Endothelial cell (in vitro differentiated cells): ENCODE measurements around the gene SLC9B1. TPM values are rescaled to one million over a fixed set of nuclear protein-coding genes. Genes with fewer than 3 reads are reported as not detected.
"Not testable (repeated sequence)": the region's sequence is repeated elsewhere in the genome, so short reads cannot be mapped to it uniquely, and the experiment has no call there.

ENCODE experiments used
- DNase-seq: peaks from one replicate; pipeline ENCODE4 v3.0.0; 2021; ENCODE audit warnings: low spot score
- H3K27ac Mint-ChIP-seq: one replicate; pipeline ENCODE4 v1.8.0; 2021; ENCODE audit warnings: mixed read lengths, inconsistent platforms; ENCODE audit not compliant: unreplicated experiment
- H3K27me3 Mint-ChIP-seq: one replicate; pipeline ENCODE4 v1.8.0; 2021; ENCODE audit warnings: mild to moderate bottlenecking, moderate library complexity, mixed read lengths, inconsistent platforms; ENCODE audit not compliant: unreplicated experiment
- H3K36me3 Mint-ChIP-seq: one replicate; pipeline ENCODE4 v1.8.0; 2021; ENCODE audit warnings: mild to moderate bottlenecking, low read depth, mixed read lengths, inconsistent platforms; ENCODE audit not compliant: unreplicated experiment
- H3K4me1 Mint-ChIP-seq: one replicate; pipeline ENCODE4 v1.8.0; 2021; ENCODE audit warnings: mild to moderate bottlenecking, mixed read lengths, inconsistent platforms; ENCODE audit not compliant: unreplicated experiment
- H3K4me3 Mint-ChIP-seq: one replicate; pipeline ENCODE4 v1.8.0; 2021; ENCODE audit warnings: mild to moderate bottlenecking, mixed read lengths, inconsistent platforms; ENCODE audit not compliant: unreplicated experiment
- H3K9me3 Mint-ChIP-seq: one replicate; pipeline ENCODE4 v1.8.0; 2021; ENCODE audit warnings: mixed read lengths, inconsistent platforms; ENCODE audit not compliant: unreplicated experiment
- total RNA-seq: library from RNA; stranded (reverse); fragmentation: NEBNext Ultra II Directional; extraction: Animal tissue kit (Norgen Biotek cat#: 25700); gene quantifications from one replicate; pipeline ENCODE4 v1.2.1, GENCODE V29; 2021; ENCODE audit not compliant: unreplicated experiment
- TF ChIP-seq, protein P1 (sequence below): fragments of 200-600 bp; sonication (generic); IDR thresholded peaks from one replicate; pipeline ENCODE4 v1.5.0; 2021; ENCODE audit warnings: antibody characterized with exemption; ENCODE audit not compliant: unreplicated experiment

Gene SLC9B1
- total RNA-seq, 1 donor from 2014 or later, result 1.6 TPM

DNA sequence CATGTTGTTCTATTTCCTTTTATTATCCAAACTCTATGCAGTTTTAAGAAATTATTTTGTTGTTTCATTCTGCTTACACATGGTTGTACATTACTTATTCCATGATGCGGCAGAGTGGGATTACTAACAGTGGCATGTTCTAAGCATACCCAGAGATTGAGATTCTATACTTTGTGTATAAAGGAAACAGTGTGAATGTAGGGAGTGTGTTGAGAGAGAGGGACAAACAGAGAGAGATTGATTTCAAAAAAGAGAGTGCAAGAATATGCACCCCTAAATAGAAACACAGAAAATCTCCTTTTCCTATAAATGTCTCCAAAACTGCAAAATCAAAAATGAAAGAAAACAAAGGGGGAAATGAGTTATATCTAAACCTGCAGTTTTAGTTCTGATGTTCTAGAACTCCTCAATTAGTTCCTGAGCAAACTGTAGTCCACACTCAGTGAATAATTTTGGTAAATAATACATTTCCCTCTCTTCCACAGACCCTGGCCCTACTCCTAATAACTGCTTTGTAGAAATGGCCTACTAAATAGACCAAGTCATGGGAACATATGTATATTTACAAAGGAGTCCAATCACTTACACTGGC, 31.0 kb downstream of the SLC9B1 start:
- H3K27me3 Mint-ChIP-seq, result peaks cover 1% of the 10 kb centered on the region
- no peaks in the 10 kb centered on the region for H3K4me1 Mint-ChIP-seq
- TF ChIP-seq, protein P1, sequence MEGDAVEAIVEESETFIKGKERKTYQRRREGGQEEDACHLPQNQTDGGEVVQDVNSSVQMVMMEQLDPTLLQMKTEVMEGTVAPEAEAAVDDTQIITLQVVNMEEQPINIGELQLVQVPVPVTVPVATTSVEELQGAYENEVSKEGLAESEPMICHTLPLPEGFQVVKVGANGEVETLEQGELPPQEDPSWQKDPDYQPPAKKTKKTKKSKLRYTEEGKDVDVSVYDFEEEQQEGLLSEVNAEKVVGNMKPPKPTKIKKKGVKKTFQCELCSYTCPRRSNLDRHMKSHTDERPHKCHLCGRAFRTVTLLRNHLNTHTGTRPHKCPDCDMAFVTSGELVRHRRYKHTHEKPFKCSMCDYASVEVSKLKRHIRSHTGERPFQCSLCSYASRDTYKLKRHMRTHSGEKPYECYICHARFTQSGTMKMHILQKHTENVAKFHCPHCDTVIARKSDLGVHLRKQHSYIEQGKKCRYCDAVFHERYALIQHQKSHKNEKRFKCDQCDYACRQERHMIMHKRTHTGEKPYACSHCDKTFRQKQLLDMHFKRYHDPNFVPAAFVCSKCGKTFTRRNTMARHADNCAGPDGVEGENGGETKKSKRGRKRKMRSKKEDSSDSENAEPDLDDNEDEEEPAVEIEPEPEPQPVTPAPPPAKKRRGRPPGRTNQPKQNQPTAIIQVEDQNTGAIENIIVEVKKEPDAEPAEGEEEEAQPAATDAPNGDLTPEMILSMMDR, result no peak
- no peak overlapping the region for H3K27ac Mint-ChIP-seq
- no peaks in the 10 kb centered on the region for H3K9me3 Mint-ChIP-seq
- no peak overlapping the region for H3K4me3 Mint-ChIP-seq
- no peak for DNase-seq
- no peaks in the 10 kb centered on the region for H3K36me3 Mint-ChIP-seq

DNA sequence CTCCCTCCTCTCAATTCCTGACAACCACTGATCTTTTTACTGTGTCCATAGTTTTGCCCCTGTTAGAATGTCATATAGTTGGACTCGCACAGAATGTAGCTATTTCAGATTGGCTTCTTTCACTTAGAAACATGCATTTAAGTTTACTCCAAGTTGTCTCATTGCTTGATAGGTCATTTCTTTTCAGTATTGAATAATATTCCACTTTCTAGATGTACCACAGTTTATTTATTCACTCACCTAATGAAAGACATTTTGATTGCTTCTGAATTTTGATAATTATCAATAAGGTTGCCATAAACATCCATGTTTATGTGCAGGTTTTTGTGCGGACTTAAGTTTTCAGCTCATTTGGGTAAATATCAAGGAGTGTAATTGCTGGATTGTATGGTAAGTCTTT, 38.5 kb downstream of the SLC9B1 start:
- no peak overlapping the region for H3K4me3 Mint-ChIP-seq
- TF ChIP-seq, protein P1, result no peak
- no peak overlapping the region for H3K27ac Mint-ChIP-seq
- H3K27me3 Mint-ChIP-seq, result no peaks in the 10 kb centered on the region
- H3K9me3 Mint-ChIP-seq, result no peaks in the 10 kb centered on the region
- H3K4me1 Mint-ChIP-seq, result no peaks in the 10 kb centered on the region
- no peak for DNase-seq
- H3K36me3 Mint-ChIP-seq, result no peaks in the 10 kb centered on the region

DNA sequence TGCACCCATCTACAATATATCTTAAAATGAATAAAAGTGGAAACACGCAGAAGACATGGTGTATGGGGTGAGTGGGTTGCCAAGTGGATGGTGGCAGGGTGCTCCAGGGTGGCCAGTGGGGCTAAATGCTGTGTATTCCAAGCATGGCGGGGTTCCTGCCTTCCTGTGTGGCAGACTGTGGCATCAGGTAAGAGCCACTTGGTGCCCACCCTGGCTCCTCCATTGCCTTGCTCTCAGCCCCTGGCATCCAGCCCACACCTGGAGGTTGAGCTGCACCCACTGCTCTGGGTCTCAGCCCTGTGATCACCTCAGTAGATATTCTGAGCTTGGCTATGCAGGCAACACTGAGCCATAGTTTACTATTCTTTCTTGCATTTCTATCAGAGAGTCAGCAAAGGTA, 57.7 kb downstream of the SLC9B1 start:
- H3K36me3 Mint-ChIP-seq, H3K27me3 Mint-ChIP-seq, H3K9me3 Mint-ChIP-seq, H3K27ac Mint-ChIP-seq, H3K4me3 Mint-ChIP-seq, H3K4me1 Mint-ChIP-seq, DNase-seq: not testable (repeated sequence)

DNA sequence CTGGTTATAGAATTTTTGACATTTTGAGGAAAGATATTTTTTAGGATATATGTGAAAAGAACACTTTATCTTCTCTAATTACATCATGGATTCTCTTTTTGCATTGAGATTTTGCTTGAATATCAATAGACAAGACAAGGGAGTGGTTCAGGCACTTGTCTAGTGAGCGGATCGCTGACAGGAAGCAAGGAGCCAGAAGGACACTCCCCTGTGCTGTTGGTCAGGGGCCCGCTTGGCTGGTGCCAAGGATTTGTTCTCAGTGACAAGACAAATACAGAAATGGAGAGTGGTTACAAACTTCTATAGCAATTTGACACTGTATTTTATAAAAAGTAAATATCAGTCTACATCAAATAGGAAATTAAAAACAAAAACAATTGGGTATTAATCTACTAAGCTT, 60.0 kb downstream of the SLC9B1 start:
- H3K27me3 Mint-ChIP-seq, result no peaks in the 10 kb centered on the region
- no peaks in the 10 kb centered on the region for H3K9me3 Mint-ChIP-seq
- H3K36me3 Mint-ChIP-seq, result no peaks in the 10 kb centered on the region
- no peak for DNase-seq
- H3K4me3 Mint-ChIP-seq, result no peak overlapping the region
- no peak overlapping the region for H3K27ac Mint-ChIP-seq
- no peaks in the 10 kb centered on the region for H3K4me1 Mint-ChIP-seq
- TF ChIP-seq, protein P1, result no peak

DNA sequence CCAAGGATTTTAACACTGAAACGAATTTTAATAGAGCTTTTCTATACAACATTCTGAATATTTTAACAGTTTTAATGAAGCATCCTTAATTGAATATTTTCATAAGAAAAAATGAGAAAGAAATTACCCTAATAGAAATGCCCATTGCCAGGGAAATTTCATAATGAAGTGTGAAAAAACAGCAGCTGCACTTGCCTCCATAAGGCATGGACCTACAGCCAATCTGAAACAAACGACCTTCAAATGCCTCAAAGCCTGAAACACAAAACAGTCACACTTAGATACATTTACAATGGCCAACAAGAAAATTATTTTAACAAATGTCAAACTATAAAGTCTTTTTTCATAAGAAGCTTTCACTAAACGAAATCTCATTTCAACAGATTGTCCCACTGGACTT, 74.4 kb downstream of the SLC9B1 start:
- TF ChIP-seq, protein P1, result no peak
- Mint-ChIP-seq H3K4me3 (no peak overlapping the region), H3K27ac (no peak overlapping the region), H3K4me1 (no peaks in the 10 kb centered on the region), H3K36me3 (no peaks in the 10 kb centered on the region), H3K9me3 (no peaks in the 10 kb centered on the region), H3K27me3 (no peaks in the 10 kb centered on the region)
- DNase-seq, result no peak

DNA sequence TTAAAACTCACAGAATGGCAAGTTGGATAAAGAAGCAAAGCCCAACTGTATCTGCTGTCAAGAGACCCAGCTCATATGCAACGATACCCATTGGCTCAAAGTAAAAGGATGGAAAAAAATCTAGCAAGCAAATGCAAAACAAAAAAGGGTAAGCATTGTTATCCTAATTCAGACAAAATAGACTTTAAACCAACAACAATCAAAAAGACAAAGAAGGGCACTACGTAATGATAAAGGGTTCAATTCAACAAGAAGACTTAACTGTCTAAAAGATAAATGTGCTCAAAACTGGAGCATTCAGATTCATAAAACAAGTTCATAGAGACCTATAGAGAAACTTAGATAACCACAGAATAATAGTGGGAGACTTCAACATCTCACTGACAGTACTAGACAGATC, 81.4 kb downstream of the SLC9B1 start:
- H3K27ac Mint-ChIP-seq, DNase-seq: not testable (repeated sequence)

More for the DNA sequence above, 81.4 kb downstream of the SLC9B1 start:
- H3K4me1 Mint-ChIP-seq, H3K27me3 Mint-ChIP-seq, H3K9me3 Mint-ChIP-seq, H3K4me3 Mint-ChIP-seq, H3K36me3 Mint-ChIP-seq: not testable (repeated sequence)
